Smooth muscle cell (in vitro differentiated cells): ENCODE measurements around the gene IL18. TPM values are rescaled to one million over a fixed set of nuclear protein-coding genes. Genes with fewer than 3 reads are reported as not detected.

ENCODE experiments used
- DNase-seq: peaks from one replicate; lab custom pipeline; 2025; ENCODE audit not compliant: unreplicated experiment; lab: John Stamatoyannopoulos, UW
- H2AFZ ChIP-seq: fragments of 200-600 bp; sonication (generic); 2 replicates; pipeline ENCODE4 v1.6.0; 2016; ENCODE audit warnings: antibody characterized with exemption, low read depth, mild to moderate bottlenecking
- H3F3A ChIP-seq: fragments of 200-600 bp; sonication (generic); 2 replicates; pipeline ENCODE4 v1.6.0; 2017; ENCODE audit warnings: antibody characterized with exemption, low read depth
- H3K27ac ChIP-seq: fragments of 200-600 bp; sonication (generic); 2 replicates; pipeline ENCODE4 v1.5.1; 2016; ENCODE audit warnings: low read depth, mild to moderate bottlenecking
- H3K27me3 ChIP-seq: fragments of 200-600 bp; sonication (generic); 2 replicates; pipeline ENCODE4 v1.6.1; 2016; ENCODE audit warnings: low read depth, mild to moderate bottlenecking
- H3K36me3 ChIP-seq: fragments of 200-600 bp; sonication (generic); 2 replicates; pipeline ENCODE4 v1.5.1; 2016; ENCODE audit warnings: low read depth
- H3K4me1 ChIP-seq: fragments of 200-600 bp; sonication (generic); 2 replicates; pipeline ENCODE4 v1.5.1; 2016; ENCODE audit warnings: low read depth
- H3K4me2 ChIP-seq: fragments of 200-600 bp; sonication (generic); 2 replicates; pipeline ENCODE4 v1.6.0; 2016; ENCODE audit warnings: mild to moderate bottlenecking
- H3K4me3 ChIP-seq: fragments of 200-600 bp; sonication (generic); 2 replicates; pipeline ENCODE4 v1.5.1; 2016; ENCODE audit warnings: mild to moderate bottlenecking
- H3K79me2 ChIP-seq: fragments of 200-600 bp; sonication (generic); 2 replicates; pipeline ENCODE4 v1.6.0; 2016; ENCODE audit warnings: low read depth, mild to moderate bottlenecking
- H3K9ac ChIP-seq: fragments of 200-600 bp; sonication (generic); 2 replicates; pipeline ENCODE4 v1.6.0; 2016; ENCODE audit warnings: low read depth
- H3K9me3 ChIP-seq: fragments of 200-600 bp; sonication (generic); replicated peaks from 2 replicates; pipeline ENCODE4 v1.5.1; 2016; ENCODE audit warnings: low read depth
- H4K20me1 ChIP-seq: fragments of 200-600 bp; sonication (generic); 2 replicates; pipeline ENCODE4 v1.6.0; 2016; ENCODE audit warnings: low read depth
- CTCF ChIP-seq: fragments of 200-600 bp; sonication (generic); IDR thresholded peaks from 2 replicates; pipeline ENCODE4 v1.5.1; 2017; ENCODE audit warnings: borderline replicate concordance, mild to moderate bottlenecking, antibody characterized with exemption; ENCODE audit not compliant: insufficient read depth, poor library complexity, severe bottlenecking
- WGBS: methylation state at CpG from one replicate; pipeline ENCODE4 v1.1.7; 2016; ENCODE audit warnings: low lambda C conversion rate; 5-methylcytosine and 5-hydroxymethylcytosine counted together
- polyA plus RNA-seq: library from polyadenylated mRNA; unstranded; fragments of >200 nt; fragmentation: Nextera tagmentation; extraction: Ambion mirVana; gene quantifications from 2 replicates; pipeline ENCODE4 v1.2.1, GENCODE V29; 2016
- total RNA-seq: library from RNA; depleted of rRNA; stranded (reverse); fragments of >200 nt; gene quantifications from 2 replicates; pipeline ENCODE4 v1.2.3, GENCODE V29; 2014

Gene IL18
- total and polyA plus RNA-seq, 2 experiments from 2014 or later, result 0.34 to 3.0 TPM

- Histone ChIP-seq H3K4me1 (no peaks in the 10 kb centered on the region), H2AFZ (no peak overlapping the region), H3F3A (no peaks in the 10 kb centered on the region), H3K9me3 (no peaks in the 10 kb centered on the region), H3K27ac (no peak overlapping the region), H3K79me2 (no peaks in the 10 kb centered on the region), H3K4me2 (no peak overlapping the region), H3K27me3 (peaks cover 13% of the 10 kb centered on the region), H3K4me3 (no peak overlapping the region), H3K36me3 (no peaks in the 10 kb centered on the region), H3K9ac (no peak overlapping the region), H4K20me1 (no peaks in the 10 kb centered on the region)
- DNase-seq, result no peak
- WGBS, result 88% methylated on average over 5 of the region's 5 CpGs
- TF ChIP-seq CTCF, result no peak
Measured at GRCh38 chr11:112150517-112150916, 13.4 kb downstream of the IL18 start.

- H4K20me1 ChIP-seq, result no peaks in the 10 kb centered on the region
- H3K36me3 ChIP-seq, result no peaks in the 10 kb centered on the region
- DNase-seq, result no peak
- H3K4me3 ChIP-seq, result no peak overlapping the region
- no peaks in the 10 kb centered on the region for H3K79me2 ChIP-seq
- no peaks in the 10 kb centered on the region for H3K4me1 ChIP-seq
- no peak overlapping the region for H3K4me2 ChIP-seq
- no peaks in the 10 kb centered on the region for H3K27me3 ChIP-seq
- H3K27ac ChIP-seq, result no peak overlapping the region
- WGBS, result 93% methylated on average over 3 of the region's 3 CpGs
- H3F3A ChIP-seq, result no peaks in the 10 kb centered on the region
- H3K9me3 ChIP-seq, result no peaks in the 10 kb centered on the region
- TF ChIP-seq CTCF, result no peak
- no peak overlapping the region for H3K9ac ChIP-seq
- H2AFZ ChIP-seq, result no peak overlapping the region
Measured at GRCh38 chr11:112143597-112143996, 20.3 kb downstream of the IL18 start.

GRCh38 chr11:112134473-112134872 is 29.4 kb downstream of the IL18 start:
- H4K20me1 ChIP-seq, result no peaks in the 10 kb centered on the region
- 48% methylated on average over 3 of the region's 4 CpGs for WGBS
- no peak for TF ChIP-seq CTCF
- no peak overlapping the region for H3K27ac ChIP-seq
- H3K9ac ChIP-seq, result no peak overlapping the region
- no peaks in the 10 kb centered on the region for H3F3A ChIP-seq
- no peaks in the 10 kb centered on the region for H3K36me3 ChIP-seq
- no peak overlapping the region for H3K4me3 ChIP-seq
- H3K79me2 ChIP-seq, result no peaks in the 10 kb centered on the region
- no peaks in the 10 kb centered on the region for H3K27me3 ChIP-seq
- H3K9me3 ChIP-seq, result no peaks in the 10 kb centered on the region
- H3K4me2 ChIP-seq, result no peak overlapping the region
- no peak for DNase-seq
- H2AFZ ChIP-seq, result no peak overlapping the region
- no peaks in the 10 kb centered on the region for H3K4me1 ChIP-seq

GRCh38 chr11:112132737-112133136 is 31.2 kb downstream of the IL18 start:
- no peaks in the 10 kb centered on the region for H3K79me2 ChIP-seq
- no peaks in the 10 kb centered on the region for H3F3A ChIP-seq
- no peaks in the 10 kb centered on the region for H3K9me3 ChIP-seq
- no peaks in the 10 kb centered on the region for H3K36me3 ChIP-seq
- no peak overlapping the region for H3K4me3 ChIP-seq
- no peak for TF ChIP-seq CTCF
- no peak overlapping the region for H3K4me2 ChIP-seq
- no peak for DNase-seq
- no peak overlapping the region for H2AFZ ChIP-seq
- no peak overlapping the region for H3K9ac ChIP-seq
- H3K27ac ChIP-seq, result no peak overlapping the region
- H4K20me1 ChIP-seq, result no peaks in the 10 kb centered on the region
- 79% methylated on average over 2 of the region's 2 CpGs for WGBS
- no peaks in the 10 kb centered on the region for H3K4me1 ChIP-seq
- H3K27me3 ChIP-seq, result no peaks in the 10 kb centered on the region
